ACC112 (cell line): Measurements from ENCODE around the gene PGM2.
"Not testable (repeated sequence)": the region's sequence is repeated elsewhere in the genome, so short reads cannot be mapped to it uniquely, and the experiment has no call there.

Experiments
- H2AFZ ChIP-seq: fragments of 200-600 bp; sonication (generic); one replicate; pipeline ENCODE4 v1.6.0; 2017; ENCODE audit warnings: antibody characterized with exemption, low read length; ENCODE audit not compliant: unreplicated experiment
- H3K27ac ChIP-seq: fragments of 200-600 bp; sonication (generic); 2 replicates; pipeline ENCODE4 v1.5.1; 2014; ENCODE audit warnings: low read depth, mild to moderate bottlenecking, antibody characterized with exemption, low read length, moderate library complexity
- H3K27me3 ChIP-seq: fragments of 200-600 bp; sonication (generic); 2 replicates; pipeline ENCODE4 v1.6.1; 2014; ENCODE audit warnings: mild to moderate bottlenecking, antibody characterized with exemption, low read length, moderate library complexity, mixed read lengths; ENCODE audit not compliant: insufficient read depth
- H3K36me3 ChIP-seq: fragments of 200-600 bp; sonication (generic); 2 replicates; pipeline ENCODE4 v1.6.1; 2016; ENCODE audit warnings: mild to moderate bottlenecking, antibody characterized with exemption, low read length, moderate library complexity, mixed read lengths; ENCODE audit not compliant: insufficient read depth
- H3K4me1 ChIP-seq: fragments of 200-600 bp; sonication (generic); one replicate; pipeline ENCODE4 v1.6.1; 2016; ENCODE audit warnings: low read length, mixed read lengths; ENCODE audit not compliant: insufficient read depth, unreplicated experiment, control insufficient read depth
- H3K4me3 ChIP-seq: fragments of 200-600 bp; sonication (generic); 2 replicates; pipeline ENCODE4 v1.5.1; 2014; ENCODE audit warnings: mild to moderate bottlenecking, low read depth, low read length
- H3K79me2 ChIP-seq: fragments of 200-600 bp; sonication (generic); one replicate; pipeline ENCODE4 v1.6.0; 2016; ENCODE audit warnings: low read length; ENCODE audit not compliant: control insufficient read depth, unreplicated experiment, insufficient read depth

PGM2 gene

GRCh38 chr4:37816006-37816405 is 10.5 kb upstream of the PGM2 start:
- H3K79me2 ChIP-seq, result no peaks in the 10 kb centered on the region
- H2AFZ ChIP-seq, result no peak overlapping the region
- no peak overlapping the region for H3K27ac ChIP-seq
- H3K36me3 ChIP-seq, result no peaks in the 10 kb centered on the region
- no peaks in the 10 kb centered on the region for H3K27me3 ChIP-seq
- H3K4me1 ChIP-seq, result peaks cover 13% of the 10 kb centered on the region
- no peak overlapping the region for H3K4me3 ChIP-seq

- H2AFZ ChIP-seq, result no peak overlapping the region
- no peaks in the 10 kb centered on the region for H3K79me2 ChIP-seq
- no peak overlapping the region for H3K27ac ChIP-seq
- H3K4me3 ChIP-seq, result no peak overlapping the region
- peaks cover 13% of the 10 kb centered on the region for H3K4me1 ChIP-seq
- H3K36me3 ChIP-seq, result no peaks in the 10 kb centered on the region
- H3K27me3 ChIP-seq, result no peaks in the 10 kb centered on the region
Observed at GRCh38 chr4:37816719-37817118, 9.8 kb upstream of the PGM2 start.

DNA sequence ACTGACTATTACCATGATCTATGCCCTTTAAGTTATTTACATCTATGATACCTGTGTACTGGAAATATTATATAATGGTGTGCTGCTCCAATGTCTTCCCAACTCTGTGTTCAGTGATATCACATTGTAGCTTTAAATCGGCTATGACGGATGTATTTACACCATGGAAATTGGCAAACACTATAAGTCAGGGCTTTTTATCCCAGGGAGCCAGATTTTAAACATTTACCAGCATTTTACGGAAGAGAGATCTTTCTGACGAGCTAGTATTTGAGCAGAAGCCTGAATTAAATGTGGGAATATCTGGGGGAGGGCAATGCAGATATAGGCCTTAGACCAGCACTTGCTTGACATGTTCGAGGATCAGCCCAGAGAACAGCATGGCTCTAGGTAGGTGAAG is 7.7 kb upstream of the PGM2 start:
- Histone ChIP-seq H3K27me3 (no peaks in the 10 kb centered on the region), H3K4me3 (no peak overlapping the region), H3K36me3 (no peaks in the 10 kb centered on the region), H3K27ac (no peak overlapping the region), H3K4me1 (peaks cover 4% of the 10 kb centered on the region), H3K79me2 (no peaks in the 10 kb centered on the region), H2AFZ (no peak overlapping the region)

DNA sequence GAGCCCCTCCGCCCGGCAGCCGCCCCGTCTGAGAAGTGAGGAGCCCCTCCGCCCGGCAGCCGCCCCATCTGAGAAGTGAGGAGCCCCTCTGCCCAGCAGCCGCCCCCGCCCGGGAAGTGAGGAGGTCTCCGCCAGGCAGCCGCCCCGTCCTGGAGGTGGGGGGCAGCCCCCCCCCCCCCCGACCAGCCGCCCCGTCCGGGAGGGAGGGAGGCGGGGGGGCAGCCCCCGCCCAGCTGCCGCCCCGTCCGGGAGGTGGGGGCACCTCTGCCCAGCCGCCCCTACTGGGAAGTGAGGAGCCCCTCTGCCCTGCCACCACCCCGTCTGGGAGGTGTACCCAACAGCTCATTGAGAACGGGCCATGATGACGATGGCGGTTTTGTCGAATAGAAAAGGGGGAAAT is 6.0 kb upstream of the PGM2 start:
- H2AFZ ChIP-seq, H3K27ac ChIP-seq, H3K4me3 ChIP-seq: not testable (repeated sequence)

GRCh38 chr4:37821953-37822605 is 4.4 kb upstream of the PGM2 start:
- Histone ChIP-seq H3K4me3 (no peak overlapping the region), H3K36me3 (no peaks in the 10 kb centered on the region), H3K79me2 (peaks cover 5% of the 10 kb centered on the region), H3K27ac (no peak overlapping the region), H3K4me1 (peaks cover 4% of the 10 kb centered on the region), H3K27me3 (no peaks in the 10 kb centered on the region), H2AFZ (peak overlapping the region; percentile 12)

More for the DNA sequence above, 6.0 kb upstream of the PGM2 start:
- not testable (repeated sequence) for H3K27me3 ChIP-seq, H3K79me2 ChIP-seq, H3K36me3 ChIP-seq, H3K4me1 ChIP-seq

DNA sequence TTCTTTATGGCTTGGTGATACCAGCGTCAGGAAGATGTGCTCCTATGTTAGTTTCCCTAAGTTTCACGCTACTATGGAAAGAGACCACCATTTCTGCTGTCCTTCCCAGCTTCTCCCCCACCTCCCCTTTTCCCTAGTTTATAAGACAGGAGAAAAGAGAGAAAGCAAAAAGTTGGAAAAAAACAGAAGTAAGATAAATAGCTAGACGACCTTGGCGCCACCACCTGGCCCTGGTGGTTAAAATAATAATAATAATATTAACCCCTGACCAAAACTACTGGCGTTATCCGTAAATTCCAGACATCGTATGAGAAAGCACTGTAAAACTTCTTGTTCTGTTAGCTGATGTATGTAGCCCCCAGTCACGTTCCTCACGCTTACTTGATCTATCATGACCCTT is 985 bp upstream of the PGM2 start:
- not testable (repeated sequence) for H3K36me3 ChIP-seq, H3K27me3 ChIP-seq
- Histone ChIP-seq H3K4me1 (peaks cover 22% of the 10 kb centered on the region), H3K27ac (peak overlapping the region; percentile 68), H3K79me2 (peaks cover 24% of the 10 kb centered on the region), H3K4me3 (peak overlapping the region; percentile 90), H2AFZ (peak overlapping the region; percentile 84)

DNA sequence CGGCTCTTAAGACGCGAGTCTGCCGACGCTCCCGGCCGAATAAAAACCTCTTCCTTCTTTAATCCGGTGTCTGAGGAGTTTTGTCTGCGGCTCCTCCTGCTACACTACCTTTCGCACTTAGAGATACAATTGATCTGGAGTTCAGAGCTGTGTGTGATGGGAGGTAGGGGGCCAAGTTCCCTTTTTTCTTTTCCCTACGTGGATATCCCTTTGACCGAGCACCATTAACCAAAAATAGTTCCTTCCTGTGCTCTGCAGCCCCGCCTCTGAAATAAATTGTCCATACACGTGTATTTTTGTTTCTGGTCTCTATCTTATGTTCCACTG is 555 bp upstream of the PGM2 start:
- Histone ChIP-seq H3K36me3 (peaks cover 8% of the 10 kb centered on the region), H2AFZ (peak overlapping the region; percentile 84), H3K4me1 (peaks cover 22% of the 10 kb centered on the region), H3K27me3 (no peaks in the 10 kb centered on the region), H3K79me2 (peaks cover 24% of the 10 kb centered on the region), H3K27ac (peak overlapping the region; percentile 68), H3K4me3 (peak overlapping the region; percentile 90)

GRCh38 chr4:37827030-37827685 is 672 bp downstream of the PGM2 start:
- Histone ChIP-seq H3K27me3 (no peaks in the 10 kb centered on the region), H3K79me2 (peaks cover 24% of the 10 kb centered on the region), H3K4me1 (peaks cover 22% of the 10 kb centered on the region), H3K27ac (0 out of 2 replicates have a peak overlapping the region, but pooled peaks have one; percentile 11), H3K36me3 (peaks cover 11% of the 10 kb centered on the region), H2AFZ (peak overlapping the region; percentile 76), H3K4me3 (peak overlapping the region; percentile 90)

DNA sequence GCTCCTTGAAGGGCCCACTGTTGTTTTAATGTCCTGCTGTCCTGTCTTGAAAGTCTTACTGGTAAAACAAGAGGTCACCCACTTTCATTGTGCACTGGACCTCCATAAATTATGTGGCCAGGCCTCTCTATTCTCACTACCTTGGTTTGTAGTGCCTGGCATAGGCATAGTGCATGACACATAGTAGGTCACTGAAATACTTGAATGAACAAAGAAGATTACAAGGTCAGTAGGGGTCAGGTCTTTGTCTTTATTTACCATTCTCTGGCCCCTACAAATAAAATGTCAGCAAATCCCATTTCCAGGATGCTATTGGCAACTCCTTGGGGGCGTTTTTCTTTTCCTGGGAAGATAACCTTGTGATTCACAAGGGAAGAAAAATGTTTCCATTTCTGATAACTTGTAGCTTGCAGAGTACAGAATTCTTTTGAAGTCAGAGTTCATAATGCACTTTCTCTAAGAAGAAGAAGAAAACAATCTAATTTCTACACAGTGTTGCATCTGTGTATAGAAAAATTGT is 1.4 kb downstream of the PGM2 start:
- peaks cover 18% of the 10 kb centered on the region for H3K36me3 ChIP-seq
- H2AFZ ChIP-seq, result no peak overlapping the region

DNA sequence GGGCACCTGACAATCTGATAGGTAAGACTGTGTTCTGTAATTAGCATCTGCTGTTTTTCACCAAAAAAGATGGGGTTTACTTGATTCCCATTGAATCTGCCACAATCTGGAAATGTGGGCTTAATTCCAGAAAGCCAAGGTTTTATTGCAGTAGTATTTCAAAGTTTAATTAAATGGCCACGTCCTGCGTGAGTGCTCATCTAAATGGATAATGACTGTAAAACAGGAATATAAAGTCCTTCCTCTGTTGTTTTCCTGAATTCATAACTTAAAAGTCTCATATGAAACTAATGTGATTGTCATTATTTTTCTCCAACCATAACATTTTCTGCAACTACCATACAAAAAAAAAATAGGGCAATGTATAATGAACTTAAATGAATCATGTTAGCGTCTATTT is 2.4 kb downstream of the PGM2 start:
- peaks cover 21% of the 10 kb centered on the region for H3K36me3 ChIP-seq
- peaks cover 24% of the 10 kb centered on the region for H3K79me2 ChIP-seq
- no peaks in the 10 kb centered on the region for H3K27me3 ChIP-seq
- H3K4me1 ChIP-seq, result peaks cover 22% of the 10 kb centered on the region
- no peak overlapping the region for H2AFZ ChIP-seq
- H3K4me3 ChIP-seq, result peak overlapping the region; percentile 90; the same call in 1 of the 2 replicates
- H3K27ac ChIP-seq, result no peak overlapping the region

More for the DNA sequence above, 1.4 kb downstream of the PGM2 start:
- peaks cover 22% of the 10 kb centered on the region for H3K4me1 ChIP-seq
- peaks cover 24% of the 10 kb centered on the region for H3K79me2 ChIP-seq
- H3K27ac ChIP-seq, result no peak overlapping the region
- H3K4me3 ChIP-seq, result peak overlapping the region; percentile 90
- H3K27me3 ChIP-seq, result no peaks in the 10 kb centered on the region

- Histone ChIP-seq H3K4me1 (peaks cover 17% of the 10 kb centered on the region), H3K36me3 (peaks cover 30% of the 10 kb centered on the region), H3K27ac (no peak overlapping the region), H3K27me3 (no peaks in the 10 kb centered on the region), H3K79me2 (peaks cover 24% of the 10 kb centered on the region), H2AFZ (no peak overlapping the region), H3K4me3 (no peak overlapping the region)
Observed at GRCh38 chr4:37830640-37831039, 4.2 kb downstream of the PGM2 start.
